Measurements from ENCODE around the gene ZC3H12D.
"Not testable (repeated sequence)": the region's sequence is repeated elsewhere in the genome, so short reads cannot be mapped to it uniquely, and the experiment has no call there.

The ZC3H12D gene

DNA sequence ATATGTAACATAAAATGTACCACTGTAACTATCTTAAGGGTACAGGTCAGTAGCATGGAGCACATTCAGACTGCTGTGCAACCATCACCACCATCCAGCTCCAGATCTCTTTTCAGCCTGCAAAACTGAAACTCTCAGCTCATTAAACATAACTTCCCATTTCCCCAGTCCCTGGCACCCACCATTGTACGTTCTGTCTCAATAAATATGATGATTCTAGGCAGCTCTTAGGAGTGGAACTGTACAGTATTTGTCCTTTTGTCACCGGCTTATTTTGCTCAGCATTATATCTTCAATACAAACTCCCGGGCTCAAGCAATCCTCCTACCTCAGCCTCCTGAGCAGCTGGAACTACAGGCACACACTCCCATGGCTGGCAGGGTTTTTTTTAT lies 1.5 kb downstream of the ZC3H12D start:
- DNase-seq, result no peak

DNA sequence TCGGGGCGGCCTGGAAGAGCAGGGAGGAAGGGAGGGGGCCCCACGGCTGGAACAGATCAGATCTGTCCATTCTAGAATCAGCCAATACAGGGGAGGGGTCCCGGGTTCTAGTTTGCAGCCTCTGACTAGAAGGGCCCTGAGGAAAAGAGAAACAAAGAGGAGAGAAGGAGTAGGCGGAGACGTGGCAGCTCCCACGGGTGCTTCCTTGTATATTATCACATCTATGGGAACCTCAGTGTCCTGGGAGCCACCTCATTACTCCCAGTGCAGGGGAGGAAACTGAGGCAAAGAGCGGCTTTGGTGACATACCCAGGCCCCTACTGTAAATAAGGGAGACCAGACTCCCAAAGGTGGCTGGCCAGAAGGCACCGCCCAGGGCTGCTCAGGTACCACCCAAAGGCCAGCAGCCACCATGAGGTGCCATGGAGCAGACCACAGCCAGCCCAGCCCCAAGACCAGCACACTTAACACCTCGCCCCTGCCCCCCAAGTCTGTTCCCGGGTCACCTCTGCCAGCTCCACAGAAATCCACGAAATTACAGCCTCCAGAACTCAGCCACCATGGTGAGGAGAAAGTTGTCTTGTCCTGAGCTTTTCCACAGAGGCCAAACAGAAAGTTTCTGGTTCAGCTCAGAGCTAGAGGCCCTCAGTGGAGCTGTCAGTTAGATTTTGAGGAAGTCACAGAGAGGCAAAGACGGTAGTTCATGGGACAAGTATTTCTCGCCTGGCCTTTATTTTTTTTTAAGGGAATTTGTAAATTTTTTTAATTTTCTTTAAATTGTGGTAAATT lies 2.1 kb downstream of the ZC3H12D start:
- DNase-seq, result peak; percentile 45

DNA sequence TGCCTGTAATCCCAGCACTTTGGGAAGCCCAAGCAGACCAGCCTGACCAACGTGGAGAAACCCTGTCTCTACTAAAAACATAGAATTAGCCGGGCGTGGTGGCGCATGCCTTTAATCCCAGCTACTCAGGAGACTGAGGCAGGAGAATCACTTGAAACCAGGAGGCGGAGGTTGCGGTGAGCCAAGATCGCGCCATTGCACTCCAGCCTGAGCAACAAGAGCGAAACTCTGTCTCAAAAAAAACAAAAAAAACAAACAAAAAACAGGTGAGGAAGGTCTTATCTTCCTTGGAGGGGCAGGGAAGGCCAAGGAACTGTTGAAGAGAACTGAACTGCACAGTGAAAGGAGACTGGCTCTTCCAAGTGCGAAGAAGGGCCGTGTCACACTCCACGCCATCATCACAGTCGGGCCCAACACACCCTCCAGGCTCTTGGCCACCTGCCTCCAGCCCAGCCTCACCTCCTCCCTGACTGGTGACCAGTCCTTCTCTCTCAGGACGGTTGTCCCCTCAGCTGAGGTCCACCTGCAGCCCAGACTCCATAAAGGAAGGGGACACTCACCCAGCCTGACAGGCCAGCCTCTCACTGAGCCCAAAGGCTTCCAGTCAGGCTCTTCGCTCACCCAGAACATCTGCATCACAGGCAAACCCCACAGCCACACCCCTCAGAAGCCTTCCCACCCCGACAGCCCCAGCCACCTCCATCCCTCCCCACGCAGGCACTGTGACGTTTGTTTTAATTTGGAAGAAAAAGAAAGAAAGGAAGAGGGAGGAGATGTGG lies 4.1 kb downstream of the ZC3H12D start:
- DNase-seq, result no peak

DNA sequence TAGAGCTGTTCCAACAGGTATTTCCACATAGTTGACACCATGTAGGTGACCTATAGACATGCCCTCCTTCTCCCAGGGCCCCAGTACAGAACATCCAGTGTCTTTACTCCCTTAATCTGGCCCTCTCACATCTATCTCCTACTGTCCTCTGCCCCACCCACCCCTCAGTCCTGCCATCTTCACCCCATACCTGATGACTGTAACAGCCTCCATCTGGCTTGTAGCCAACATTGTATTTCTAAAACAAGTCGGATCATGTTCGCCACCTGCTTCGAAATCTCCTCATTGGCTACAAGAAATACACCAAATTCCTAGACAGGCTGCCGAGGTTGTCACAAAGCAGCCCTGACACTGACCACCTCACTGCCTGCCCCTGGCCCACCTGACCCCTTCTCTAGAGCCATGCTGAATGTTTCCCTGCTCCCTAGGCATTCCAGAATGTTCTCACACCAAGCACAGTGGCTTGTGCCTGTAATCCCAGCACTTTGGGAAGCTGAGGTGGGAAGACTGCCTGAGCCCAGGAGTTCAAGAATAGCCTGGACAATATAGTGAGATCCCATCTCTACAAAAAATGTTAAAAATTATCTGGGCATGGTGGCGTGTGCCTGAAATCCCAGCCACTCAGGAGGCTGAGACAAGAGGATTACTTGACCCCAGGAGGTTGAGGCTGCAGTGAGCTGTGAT lies 6.0 kb downstream of the ZC3H12D start:
- DNase-seq, result no peak

DNA sequence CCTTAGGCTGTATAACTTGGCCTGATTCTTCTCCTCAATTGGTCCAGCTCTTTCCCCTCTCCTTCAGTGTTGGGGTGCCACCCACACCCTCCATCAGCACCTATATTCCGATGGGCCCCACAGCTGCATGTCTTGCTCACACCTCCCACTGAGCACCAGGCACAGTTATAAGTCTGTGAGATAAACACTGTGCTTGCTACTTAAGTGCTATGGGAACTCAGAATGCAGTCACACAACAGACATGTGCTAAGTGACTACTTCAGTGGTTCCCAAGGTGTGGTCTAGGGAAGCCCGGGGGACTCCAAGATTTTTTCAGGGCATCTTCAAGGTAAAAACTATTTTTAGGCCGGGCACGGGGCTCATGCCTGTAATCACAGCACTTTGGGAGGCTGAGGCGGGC lies 7.3 kb downstream of the ZC3H12D start:
- DNase-seq, result no peak

DNA sequence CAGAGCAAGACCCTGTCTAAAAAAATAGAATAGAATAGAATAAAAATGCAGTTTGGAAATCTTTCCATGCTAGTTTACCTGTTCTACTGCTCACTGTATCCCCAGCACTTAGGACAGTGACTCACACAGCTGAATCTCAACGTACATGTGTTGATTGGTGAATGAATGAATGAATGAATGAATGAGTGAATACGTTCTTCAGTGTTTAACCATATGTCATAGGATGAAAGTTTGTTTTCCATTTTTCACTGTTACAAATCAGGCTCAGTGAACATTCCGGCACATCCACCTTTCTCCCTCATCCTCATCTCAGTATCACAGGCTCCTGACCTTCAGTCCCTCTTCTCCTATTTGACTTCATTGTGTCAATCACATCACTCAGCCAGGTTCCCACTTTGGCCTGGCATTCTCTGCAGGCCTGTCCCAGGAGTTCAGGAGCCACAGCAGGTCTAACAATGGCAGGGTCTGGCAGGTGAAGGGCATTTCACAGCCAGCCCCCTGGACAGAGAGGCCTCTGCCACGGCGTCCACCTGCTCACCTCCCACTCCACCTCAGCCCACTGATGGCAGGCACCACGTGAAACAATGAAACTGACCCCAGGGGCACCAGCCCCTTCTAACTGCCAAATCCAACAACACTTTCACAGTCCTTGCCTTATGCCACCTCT lies 7.9 kb downstream of the ZC3H12D start:
- DNase-seq, result no peak

DNA sequence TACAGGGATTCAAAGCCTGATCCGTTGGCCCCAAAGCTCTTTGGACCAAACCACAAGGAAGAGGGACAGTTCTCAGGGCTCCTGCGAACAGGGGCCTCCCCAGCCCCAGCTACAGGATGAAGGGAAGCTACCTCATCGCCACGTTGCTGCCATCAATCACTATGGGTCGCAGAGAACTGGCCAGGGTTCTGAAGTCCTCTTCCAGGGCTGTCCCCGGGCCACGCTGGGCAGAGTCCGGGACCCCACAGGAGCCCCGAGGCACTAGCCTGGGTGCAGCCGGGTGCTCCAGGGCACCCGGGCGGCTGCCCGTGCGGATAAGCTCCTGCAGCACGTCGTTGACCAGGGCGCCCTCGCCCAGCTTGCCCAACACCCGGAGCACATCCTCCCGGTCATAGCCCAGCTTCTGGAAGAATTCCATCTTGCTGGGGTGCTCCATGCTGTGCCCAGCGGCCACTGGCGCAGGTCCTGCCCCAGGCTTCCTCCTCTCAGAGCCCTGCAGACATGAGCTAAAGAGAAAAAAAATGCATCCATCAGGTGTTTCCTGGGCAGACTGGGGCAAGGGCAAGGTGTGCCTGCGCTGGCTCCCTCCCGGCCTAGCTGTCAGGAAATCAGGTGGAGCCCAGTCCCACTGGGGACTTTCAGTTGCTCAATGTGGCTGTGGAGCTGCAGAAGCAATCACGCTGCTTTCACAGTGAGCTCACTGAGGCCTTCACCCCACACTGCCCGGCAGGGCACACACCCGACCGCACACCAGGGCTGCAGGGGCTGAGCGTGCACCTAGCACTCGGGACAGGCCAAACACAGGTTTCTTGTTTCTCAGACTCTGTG lies 10.5 kb downstream of the ZC3H12D start:
- no peak for DNase-seq

DNA sequence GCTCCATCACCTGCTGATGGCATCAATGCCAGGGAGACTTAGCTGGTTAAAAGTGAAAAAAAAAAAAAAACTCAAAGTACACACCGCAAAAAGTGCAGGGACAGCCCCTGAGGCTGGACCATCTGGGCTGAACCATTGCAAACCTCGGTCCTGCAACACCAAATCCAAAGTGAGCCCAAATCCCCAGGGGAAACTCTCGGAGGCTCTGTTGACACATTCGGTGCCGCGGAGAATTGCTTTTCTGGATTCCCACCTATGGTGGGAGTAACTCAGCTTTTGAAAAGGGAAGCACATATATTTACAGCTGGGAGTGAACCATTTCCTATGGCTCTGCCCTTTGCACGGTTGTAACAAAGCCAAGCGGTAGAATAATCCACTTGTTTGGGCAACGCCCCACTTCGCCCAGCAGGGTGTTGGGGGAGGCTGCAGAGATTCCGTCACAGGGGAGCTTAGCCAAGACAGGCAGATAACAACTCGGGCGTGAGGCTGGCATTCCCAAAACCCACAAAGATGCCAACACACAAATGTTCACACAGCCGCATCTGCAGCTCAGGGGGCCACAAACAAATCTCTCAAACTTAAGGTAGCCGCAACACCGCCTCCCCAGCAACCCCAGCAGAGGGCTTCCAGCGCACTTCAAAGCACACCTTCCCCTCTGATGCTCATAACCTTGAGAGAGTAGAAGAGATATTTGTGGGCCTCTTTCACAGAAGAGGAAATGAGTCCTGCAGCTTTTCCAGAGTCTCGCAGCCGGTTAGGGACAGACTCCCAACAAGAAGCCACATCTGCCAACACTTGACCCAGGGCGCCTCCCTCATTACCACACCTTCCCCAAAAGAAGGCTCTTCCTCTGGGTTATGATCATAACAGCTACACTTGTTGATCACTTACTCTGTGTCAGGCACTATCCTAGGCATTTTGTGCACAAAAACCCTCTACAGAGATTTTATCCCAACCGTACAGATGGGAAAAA lies 11.4 kb downstream of the ZC3H12D start:
- no peak for DNase-seq

DNA sequence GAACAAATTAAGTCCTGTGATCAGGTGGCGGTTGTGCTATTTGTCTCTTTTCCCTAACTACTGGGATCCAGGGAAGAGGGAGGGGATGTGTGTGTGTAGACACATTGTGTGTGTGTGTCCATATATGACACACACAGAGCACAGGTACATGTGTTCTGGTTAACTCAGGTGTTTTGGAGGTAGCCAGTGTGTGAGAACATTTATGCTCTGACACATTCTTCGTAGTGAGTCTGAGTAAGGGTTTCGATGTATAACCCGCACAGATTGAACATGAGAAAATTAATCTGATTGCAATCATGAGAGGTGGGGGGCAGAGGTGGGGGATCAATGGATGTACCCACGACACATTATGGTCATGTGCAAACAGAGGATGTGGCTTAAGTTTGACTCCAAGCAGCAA lies 12.6 kb downstream of the ZC3H12D start:
- DNase-seq, result no peak

DNA sequence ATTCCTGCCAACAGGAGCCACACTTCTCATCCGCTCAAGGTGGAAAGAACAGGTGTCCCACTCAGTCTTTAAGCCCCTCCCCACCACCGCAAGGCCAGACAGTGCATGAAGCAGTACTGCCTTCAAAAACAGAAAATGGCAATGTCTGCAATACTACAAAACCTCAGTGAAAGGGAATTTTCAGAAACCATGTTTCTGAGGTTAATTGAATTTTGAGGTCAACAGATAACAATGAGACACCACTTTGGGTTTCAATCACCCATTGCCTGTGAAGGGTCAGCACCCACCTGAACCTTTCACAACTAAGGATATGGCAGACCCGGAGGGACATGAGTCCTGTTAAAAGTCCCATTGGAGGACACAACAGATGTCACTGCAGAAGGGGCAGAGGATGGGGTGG lies 13.0 kb downstream of the ZC3H12D start:
- no peak for DNase-seq

DNA sequence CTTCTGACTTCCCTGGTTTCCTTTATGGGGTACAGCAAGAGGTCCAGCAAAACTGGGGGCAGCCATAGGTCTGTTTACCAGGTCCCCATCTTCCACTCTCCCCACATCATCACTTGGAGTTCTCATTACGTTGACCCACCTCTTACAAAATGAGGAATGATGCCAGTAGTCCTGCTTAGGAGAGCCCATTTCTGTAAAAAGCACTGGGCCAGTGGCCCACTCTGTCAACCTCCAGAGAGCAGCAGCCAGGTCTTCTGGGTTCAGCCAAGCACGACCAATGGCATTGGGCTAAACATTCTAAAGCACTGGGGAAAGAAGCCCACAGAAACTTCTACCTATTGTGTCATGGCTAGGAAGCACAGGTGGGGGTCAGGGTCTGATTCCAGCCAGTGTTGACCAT lies 13.9 kb downstream of the ZC3H12D start:
- no peak for DNase-seq

DNA sequence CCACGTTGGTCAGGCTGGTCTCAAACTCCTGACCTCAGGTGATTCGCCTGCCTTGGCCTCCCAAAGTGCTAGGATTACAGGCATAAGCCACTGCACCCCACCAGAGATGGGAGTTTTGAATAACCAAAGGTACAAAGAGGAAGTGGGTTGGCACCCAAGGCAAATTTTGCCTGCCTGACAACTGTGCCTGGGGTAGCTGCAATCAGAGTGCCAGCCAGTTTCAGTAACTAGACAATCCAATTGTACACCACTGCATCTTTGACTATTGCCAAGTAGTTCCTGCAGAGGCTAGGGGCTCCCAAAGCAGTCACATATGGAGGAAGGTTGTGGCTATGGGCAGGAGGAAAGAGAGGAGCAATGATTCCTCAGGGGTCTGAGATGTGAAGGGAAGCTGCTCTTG lies 16.6 kb downstream of the ZC3H12D start:
- no peak for DNase-seq

DNA sequence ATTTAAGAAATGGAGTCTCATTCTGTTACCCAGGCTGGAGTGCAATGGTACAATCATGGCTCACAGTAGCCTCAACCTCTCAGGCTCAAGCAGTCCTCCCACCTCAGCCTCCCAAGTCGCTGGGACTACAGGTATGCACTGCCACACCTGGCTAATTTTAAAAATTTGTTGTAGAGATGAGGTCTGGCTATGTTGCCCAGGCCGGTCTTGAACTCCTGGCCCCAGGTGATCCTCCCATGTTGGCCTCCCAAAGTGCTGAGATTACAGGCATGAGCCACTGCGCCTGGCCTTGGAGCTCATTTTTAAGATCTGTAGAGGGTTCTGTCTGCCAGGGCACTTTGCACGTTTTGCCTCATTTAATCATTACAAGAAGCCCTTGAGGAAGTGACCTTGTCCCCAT lies 17.5 kb downstream of the ZC3H12D start:
- no peak for DNase-seq

DNA sequence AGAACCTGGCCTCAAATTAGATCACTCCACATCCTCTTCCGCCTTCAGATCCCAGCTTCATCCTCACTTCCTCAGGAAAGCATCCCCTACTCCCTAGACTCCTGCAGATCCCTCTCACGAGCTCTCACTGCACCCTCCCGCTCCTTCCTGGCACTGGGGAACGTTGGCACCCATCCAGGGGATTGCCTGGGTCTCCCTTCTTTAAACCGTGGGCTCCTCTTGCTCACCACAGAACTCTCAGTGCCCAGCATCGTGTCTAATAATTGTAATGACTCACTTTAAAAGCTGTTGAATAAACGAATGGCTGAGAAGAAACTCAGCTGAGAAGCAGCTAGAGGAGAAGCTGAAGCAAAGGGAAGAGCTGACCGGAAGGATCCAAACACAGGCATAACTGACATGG lies 20.4 kb downstream of the ZC3H12D start:
- no peak for DNase-seq

DNA sequence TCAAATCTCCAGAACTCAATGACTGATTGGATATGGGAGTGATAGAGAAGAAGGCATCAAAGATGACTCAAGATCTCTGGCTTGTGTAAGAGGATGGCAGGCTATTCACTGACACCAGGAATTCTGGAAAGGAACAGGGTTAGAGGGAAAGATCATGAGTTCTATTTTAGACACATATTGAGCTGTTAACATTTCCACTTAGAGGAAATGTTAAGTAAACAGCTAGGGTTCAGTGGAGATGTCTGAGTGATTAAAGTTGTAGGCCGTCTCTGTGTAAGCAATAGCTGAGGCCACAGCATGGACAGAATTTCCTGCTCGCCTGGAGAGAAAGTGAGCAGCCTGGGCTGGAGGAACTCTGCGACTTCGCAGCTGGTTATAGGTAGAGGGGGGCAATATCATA lies 21.0 kb downstream of the ZC3H12D start:
- no peak for DNase-seq

DNA sequence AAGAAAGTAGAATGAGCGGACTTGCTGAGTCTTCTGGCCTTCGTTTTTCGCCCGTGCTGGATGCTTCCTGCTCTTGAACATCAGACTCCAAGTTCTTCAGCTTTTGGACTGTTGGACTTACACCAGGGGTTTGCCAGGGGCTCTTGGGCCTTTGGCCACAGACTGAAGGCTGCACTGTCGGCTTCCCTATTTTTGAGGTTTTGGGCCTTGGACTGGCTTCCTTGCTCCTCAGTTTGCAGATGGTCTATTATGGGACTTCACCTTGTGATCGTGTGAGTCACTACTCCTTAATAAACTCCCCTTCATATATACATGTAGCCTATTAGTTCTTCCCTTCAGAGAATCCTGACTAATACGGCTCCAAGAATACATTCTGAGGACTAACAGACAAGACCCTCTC lies 22.1 kb downstream of the ZC3H12D start:
- not testable (repeated sequence) for DNase-seq

DNA sequence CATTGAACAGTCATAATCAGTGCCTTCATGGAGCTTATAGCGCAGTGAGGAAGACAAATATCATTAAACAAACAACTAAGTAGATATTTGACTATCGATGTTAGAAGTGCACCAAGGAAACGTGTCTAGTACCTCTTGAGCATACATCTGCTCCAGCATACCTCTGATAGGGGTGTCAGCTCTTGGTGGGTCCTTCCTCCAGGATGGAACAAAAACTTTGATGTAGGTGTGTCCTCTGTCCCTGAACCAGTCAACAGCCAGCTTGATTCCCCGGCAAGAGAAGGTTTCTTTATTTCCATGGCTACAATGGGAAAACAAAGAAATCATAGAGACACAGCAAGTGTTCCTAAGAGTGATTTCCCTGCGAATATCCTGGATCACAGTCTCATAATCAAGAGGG lies 23.1 kb downstream of the ZC3H12D start:
- DNase-seq, result no peak

DNA sequence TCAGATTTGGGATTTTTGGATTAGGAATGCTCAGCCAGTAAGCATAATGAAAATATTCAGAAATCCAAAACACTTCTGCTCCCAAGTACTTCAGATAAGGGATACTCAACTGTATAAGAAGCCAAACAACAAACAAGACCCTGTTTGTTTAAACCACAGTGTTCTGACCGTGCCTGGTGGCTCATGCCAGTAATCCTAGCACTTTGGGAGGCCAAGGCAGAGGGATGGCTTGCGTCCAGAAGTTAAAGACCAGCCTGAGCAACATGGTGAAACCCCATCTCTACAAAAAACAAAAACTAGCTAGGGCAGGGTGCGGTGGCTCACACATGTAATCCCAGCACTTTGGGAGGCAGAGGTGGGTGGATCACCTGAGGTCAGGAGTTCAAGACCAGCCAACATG lies 24.6 kb downstream of the ZC3H12D start:
- DNase-seq, result not testable (repeated sequence)

DNA sequence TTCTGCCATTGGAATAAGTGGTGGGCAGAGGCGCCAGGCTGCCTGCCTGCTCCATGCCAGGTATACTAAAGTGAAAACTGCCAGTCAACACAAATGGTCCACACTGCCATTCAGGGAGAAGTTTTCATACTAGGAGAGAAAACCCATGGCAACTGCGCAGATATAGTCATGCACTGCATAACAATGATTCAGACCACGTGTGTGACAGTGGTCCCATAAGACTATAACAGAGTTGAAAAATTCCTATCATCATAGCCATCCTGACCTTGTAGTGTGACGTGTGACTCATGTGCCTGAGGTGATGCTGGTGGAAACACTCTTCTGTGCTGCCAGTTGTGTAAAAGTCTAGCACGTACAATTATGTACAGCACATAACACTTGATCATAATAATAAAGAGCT lies 25.1 kb downstream of the ZC3H12D start:
- DNase-seq, result no peak

DNA sequence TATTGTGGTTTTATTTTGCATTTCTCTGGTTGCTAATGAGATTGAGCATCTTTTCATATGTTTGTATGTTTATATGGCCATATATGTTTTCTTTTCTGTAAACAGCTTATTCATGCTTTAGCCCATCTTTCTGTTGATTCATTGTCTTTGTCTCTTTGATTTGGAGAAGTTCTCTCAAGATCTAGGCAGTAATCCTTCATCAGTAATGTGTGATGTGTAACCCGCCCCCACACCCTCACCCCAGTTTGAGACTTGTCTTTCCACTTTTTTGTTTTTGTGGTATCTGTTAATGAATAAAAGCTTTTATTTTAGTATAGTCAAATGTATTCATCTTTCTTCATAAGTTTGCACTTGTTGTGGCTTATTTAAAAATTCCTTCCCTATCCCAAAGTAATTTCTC lies 26.0 kb downstream of the ZC3H12D start:
- DNase-seq, result no peak

DNA sequence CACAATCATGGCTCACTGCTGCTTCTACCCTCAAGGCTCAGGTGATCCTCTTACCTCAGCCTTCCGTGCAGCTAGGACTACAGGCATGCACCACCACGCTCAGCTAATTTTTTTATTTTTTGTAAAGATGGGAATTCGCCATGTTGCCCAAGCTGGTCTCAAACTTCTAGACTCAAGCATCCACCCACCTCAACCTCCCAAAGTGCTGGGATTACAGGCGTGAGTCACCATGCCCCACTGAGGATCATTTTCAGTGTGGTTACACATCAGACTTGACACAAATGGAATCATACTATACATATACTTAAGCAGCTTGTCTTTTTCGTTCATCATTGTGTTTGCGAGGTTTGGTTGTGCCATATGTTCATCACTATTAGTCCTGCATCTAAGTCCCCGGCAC lies 26.6 kb downstream of the ZC3H12D start:
- DNase-seq, result no peak

Data from KG1 (cell line).